GM23248 (cell line): ENCODE measurements around the gene DNAJB7. TPM values are rescaled to one million over a fixed set of nuclear protein-coding genes. Genes with fewer than 3 reads are reported as not detected.

Source experiments
- DNase-seq: peaks from one replicate; pipeline ENCODE4 v3.0.0-alpha.2; 2015
- H2AFZ ChIP-seq: fragments of 200-600 bp; sonication (generic); 2 replicates; pipeline ENCODE4 v1.6.1; 2016; ENCODE audit warnings: antibody characterized with exemption
- H3F3A ChIP-seq: fragments of 200-600 bp; sonication (generic); 2 replicates; pipeline ENCODE4 v1.6.1; 2016; ENCODE audit warnings: mild to moderate bottlenecking, antibody characterized with exemption, mixed run types; ENCODE audit not compliant: insufficient read depth
- H3K27ac ChIP-seq: fragments of 200-600 bp; sonication (generic); 2 replicates; pipeline ENCODE4 v1.5.1; 2016; ENCODE audit warnings: mild to moderate bottlenecking
- H3K27me3 ChIP-seq: fragments of 200-600 bp; sonication (generic); replicated peaks from 2 replicates; pipeline ENCODE4 v1.6.1; 2016; ENCODE audit warnings: mild to moderate bottlenecking; ENCODE audit not compliant: insufficient read depth
- H3K36me3 ChIP-seq: fragments of 200-600 bp; sonication (generic); 2 replicates; pipeline ENCODE4 v1.6.1; 2016; ENCODE audit warnings: low read depth, mild to moderate bottlenecking
- H3K4me1 ChIP-seq: fragments of 200-600 bp; sonication (generic); 2 replicates; pipeline ENCODE4 v1.6.1; 2016; ENCODE audit warnings: mild to moderate bottlenecking; ENCODE audit not compliant: insufficient read depth
- H3K4me2 ChIP-seq: fragments of 200-600 bp; sonication (generic); one replicate; pipeline ENCODE4 v1.6.1; 2016; ENCODE audit warnings: mild to moderate bottlenecking; ENCODE audit not compliant: unreplicated experiment
- H3K4me3 ChIP-seq: fragments of 200-600 bp; sonication (generic); 2 replicates; pipeline ENCODE4 v1.5.1; 2016; ENCODE audit warnings: mild to moderate bottlenecking
- H3K79me2 ChIP-seq: fragments of 200-600 bp; sonication (generic); 2 replicates; pipeline ENCODE4 v1.6.1; 2016; ENCODE audit warnings: mild to moderate bottlenecking; ENCODE audit not compliant: insufficient read depth
- H3K9ac ChIP-seq: fragments of 200-600 bp; sonication (generic); 2 replicates; pipeline ENCODE4 v1.6.1; 2016; ENCODE audit warnings: mild to moderate bottlenecking
- H3K9me2 ChIP-seq: fragments of 200-600 bp; sonication (generic); 2 replicates; pipeline ENCODE4 v1.6.1; 2016; ENCODE audit warnings: mixed run types, mild to moderate bottlenecking, moderate library complexity; ENCODE audit not compliant: insufficient read depth
- H3K9me3 ChIP-seq: fragments of 200-600 bp; sonication (generic); one replicate; pipeline ENCODE4 v1.6.1; 2017; ENCODE audit warnings: low read depth
- H4K20me1 ChIP-seq: fragments of 200-600 bp; sonication (generic); 2 replicates; pipeline ENCODE4 v1.6.0; 2016; ENCODE audit not compliant: insufficient read depth
- EZH2 ChIP-seq: fragments of 200-600 bp; sonication (generic); IDR thresholded peaks from 2 replicates; pipeline ENCODE4 v1.6.1; 2018; ENCODE audit warnings: antibody characterized with exemption, mild to moderate bottlenecking; ENCODE audit not compliant: insufficient read depth, poor library complexity, severe bottlenecking
- EZH2phosphoT487 ChIP-seq: fragments of 200-600 bp; sonication (generic); IDR thresholded peaks from 2 replicates; pipeline ENCODE4 v1.6.1; 2018; ENCODE audit warnings: antibody characterized with exemption, moderate library complexity, mild to moderate bottlenecking, low read depth; ENCODE audit not compliant: insufficient read depth
- WGBS, 2 experiments: methylation state at CpG; one replicate each; pipeline ENCODE4 v1.1.6; 2015 to 2017; ENCODE audit warnings: low lambda C conversion rate in 2 of 2, low coverage in 1 of 2; ENCODE audit errors: missing lambda C conversion rate in 2 of 2; 5-methylcytosine and 5-hydroxymethylcytosine counted together
- in situ Hi-C: fragments of 300-500 bp; cut with MboI; formaldehyde crosslinking; loops from 2 replicates; pipeline ENCODE4 v1.15.0; 2020
- polyA plus RNA-seq: library from polyadenylated mRNA; unstranded; fragments of >200 nt; fragmentation: Nextera tagmentation; extraction: Ambion mirVana; gene quantifications from 2 replicates; pipeline ENCODE4 v1.2.1, GENCODE V29; 2016
- total RNA-seq: library from RNA; depleted of rRNA; stranded (reverse); fragments of >200 nt; shearing (Covaris generic); gene quantifications from 2 replicates; pipeline ENCODE4 v1.2.3, GENCODE V29; 2014; rRNA removed

The DNAJB7 gene
- total RNA-seq (not detected in 2 replicates), polyA plus RNA-seq (0.16 and 0.23 TPM in 2 replicates)

- in situ Hi-C loops, result no loop called here
These were observed at the start of gene DNAJB7 for GRCh38 chr22:40862013-40862412. TSS of gene DNAJB7 (minus strand) at chr22:40862113. CDS start at chr22:40861994, 119 bp downstream.

GRCh38 chr22:40908895-40909294 is 47.0 kb upstream of the DNAJB7 start:
- Histone ChIP-seq H3K79me2 (no peaks in the 10 kb centered on the region), H3K9me3 (no peaks in the 10 kb centered on the region), H3K4me2 (no peak overlapping the region), H3K9me2 (no peaks in the 10 kb centered on the region), H3K4me1 (peaks cover 8% of the 10 kb centered on the region), H3K9ac (no peak overlapping the region), H3K27me3 (no peaks in the 10 kb centered on the region), H4K20me1 (no peaks in the 10 kb centered on the region), H3K36me3 (peaks cover 23% of the 10 kb centered on the region; the same call in 1 of the 2 replicates), H3K27ac (no peak overlapping the region), H3K4me3 (no peak overlapping the region), H2AFZ (no peak overlapping the region), H3F3A (0 out of 2 replicates have a peak, but pooled peaks cover 8% of the 10 kb centered on the region)
- WGBS, 2 experiments, result 98% methylated on average over 6 of the region's 6 CpGs
- in situ Hi-C loops, result no loop called here
- no peak for DNase-seq
- TF ChIP-seq EZH2, result no peak
- no peak for TF ChIP-seq EZH2phosphoT487

More at GRCh38 chr22:40862013-40862412, at the start of gene DNAJB7:
- Histone ChIP-seq H3K4me3 (no peak within 1 kb of the TSS), H3K36me3 (peaks cover 8% of the 10 kb centered on the region; the same call in 1 of the 2 replicates), H3K9ac (no peak within 1 kb of the TSS), H3F3A (peaks cover 16% of the 10 kb centered on the region; the same call in 1 of the 2 replicates), H4K20me1 (no peaks in the 10 kb centered on the region), H3K27ac (no peak within 1 kb of the TSS), H3K9me3 (no peaks in the 10 kb centered on the region), H2AFZ (no peak within 1 kb of the TSS), H3K4me1 (peaks cover 22% of the 10 kb centered on the region), H3K4me2 (no peak within 1 kb of the TSS), H3K27me3 (no peaks in the 10 kb centered on the region), H3K79me2 (peaks cover 99% of the 10 kb centered on the region), H3K9me2 (no peaks in the 10 kb centered on the region)
- 97 to 99% methylated on average over 3 of the region's 3 CpGs for WGBS, 2 experiments
- DNase-seq, result no peak
- TF ChIP-seq EZH2, result no peak
- TF ChIP-seq EZH2phosphoT487, result no peak

- in situ Hi-C loops, result no loop called here
- Histone ChIP-seq H3K27ac (no peak overlapping the region), H3K79me2 (no peaks in the 10 kb centered on the region), H3F3A (no peaks in the 10 kb centered on the region), H4K20me1 (no peaks in the 10 kb centered on the region), H2AFZ (no peak overlapping the region), H3K9me2 (no peaks in the 10 kb centered on the region), H3K36me3 (peaks cover 12% of the 10 kb centered on the region; the same call in 1 of the 2 replicates), H3K9ac (no peak overlapping the region), H3K4me2 (no peak overlapping the region), H3K27me3 (no peaks in the 10 kb centered on the region), H3K4me3 (no peak overlapping the region), H3K4me1 (no peaks in the 10 kb centered on the region), H3K9me3 (no peaks in the 10 kb centered on the region)
- no peak for TF ChIP-seq EZH2phosphoT487
- no peak for TF ChIP-seq EZH2
- 100% methylated on average over 1 of the region's 1 CpG for WGBS, 2 experiments
- no peak for DNase-seq
These were observed 42.2 kb upstream of the DNAJB7 start for GRCh38 chr22:40904101-40904500.

- Histone ChIP-seq H3K36me3 (0 out of 2 replicates have a peak, but pooled peaks cover 3% of the 10 kb centered on the region), H3K27me3 (no peaks in the 10 kb centered on the region), H4K20me1 (no peaks in the 10 kb centered on the region), H3K79me2 (no peaks in the 10 kb centered on the region), H3K27ac (no peak overlapping the region), H3F3A (no peaks in the 10 kb centered on the region), H2AFZ (no peak overlapping the region; the same call in 1 of the 2 replicates), H3K4me2 (no peak overlapping the region), H3K9me3 (no peaks in the 10 kb centered on the region), H3K9me2 (no peaks in the 10 kb centered on the region), H3K9ac (no peak overlapping the region), H3K4me3 (no peak overlapping the region), H3K4me1 (no peaks in the 10 kb centered on the region)
- WGBS, 2 experiments, result 35 to 36% methylated on average over 3 of the region's 3 CpGs
- no peak for TF ChIP-seq EZH2phosphoT487
- TF ChIP-seq EZH2, result no peak
- in situ Hi-C loops, result no loop called here
- peak; percentile 78 for DNase-seq
These were observed 37.0 kb upstream of the DNAJB7 start for GRCh38 chr22:40898850-40899357.
